GM18498 (cell line): ENCODE measurements around the gene P2RX4.
"Not testable (repeated sequence)": the region's sequence is repeated elsewhere in the genome, so short reads cannot be mapped to it uniquely, and the experiment has no call there.

ENCODE experiments used
- ATAC-seq: cut with Tn5 transposase; IDR thresholded peaks from one replicate; pipeline ENCODE4 v1.9.1; 2021; ENCODE audit warnings: mild to moderate bottlenecking, moderate library complexity; ENCODE audit not compliant: unreplicated experiment

The P2RX4 gene

GRCh38 chr12:121187501-121187900, 22.4 kb upstream of the P2RX4 start:
- ATAC-seq: no peak

- ATAC-seq: no peak
These were observed 21.7 kb upstream of the P2RX4 start for GRCh38 chr12:121188227-121188626.

GRCh38 chr12:121189131-121189530, 20.8 kb upstream of the P2RX4 start:
- no peak for ATAC-seq

- ATAC-seq: no peak
These were observed 20.2 kb upstream of the P2RX4 start for GRCh38 chr12:121189619-121190155.

DNA sequence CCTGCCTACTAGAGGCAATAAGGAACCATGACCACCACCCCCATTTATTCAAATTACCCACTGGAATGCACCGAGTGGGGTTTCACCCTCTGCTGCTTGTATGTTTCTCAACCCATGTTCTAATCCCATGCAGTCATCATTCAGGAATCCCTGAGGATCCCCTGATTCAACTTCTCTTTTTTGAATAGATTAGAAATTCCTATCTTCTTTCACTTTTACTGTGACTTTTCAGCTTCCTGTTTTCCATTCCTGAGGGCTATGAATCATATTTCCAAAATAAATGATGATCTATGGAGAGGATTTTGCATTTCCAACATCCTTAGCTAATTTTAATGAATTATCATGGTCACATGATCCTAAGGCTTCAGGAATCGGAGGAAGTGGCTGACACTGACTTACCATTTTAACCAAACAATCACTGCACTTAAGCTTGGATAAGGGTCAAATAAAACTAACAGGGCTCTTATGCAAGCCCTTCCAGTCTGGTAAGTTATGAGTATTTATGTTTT, 19.4 kb upstream of the P2RX4 start:
- ATAC-seq: no peak

DNA sequence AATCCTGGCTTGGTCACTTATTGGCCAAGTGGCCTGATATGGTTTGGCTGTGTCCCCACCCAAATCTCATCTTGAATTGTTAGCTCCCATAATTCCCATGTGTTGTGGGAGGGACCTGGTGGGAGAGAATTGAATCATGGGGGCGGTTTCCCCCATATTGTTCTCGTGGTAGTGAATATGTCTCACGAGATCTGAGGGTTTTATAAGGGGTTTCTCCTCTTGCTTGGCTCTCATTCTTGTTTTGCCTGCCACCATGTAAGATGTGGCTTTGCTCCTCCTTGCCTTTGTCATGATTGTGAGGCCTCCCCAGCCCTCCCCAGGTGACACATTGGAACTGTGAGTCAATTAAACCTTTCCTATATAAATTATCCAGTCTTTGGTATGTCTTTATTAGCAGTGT, 18.8 kb upstream of the P2RX4 start:
- ATAC-seq: no peak

DNA sequence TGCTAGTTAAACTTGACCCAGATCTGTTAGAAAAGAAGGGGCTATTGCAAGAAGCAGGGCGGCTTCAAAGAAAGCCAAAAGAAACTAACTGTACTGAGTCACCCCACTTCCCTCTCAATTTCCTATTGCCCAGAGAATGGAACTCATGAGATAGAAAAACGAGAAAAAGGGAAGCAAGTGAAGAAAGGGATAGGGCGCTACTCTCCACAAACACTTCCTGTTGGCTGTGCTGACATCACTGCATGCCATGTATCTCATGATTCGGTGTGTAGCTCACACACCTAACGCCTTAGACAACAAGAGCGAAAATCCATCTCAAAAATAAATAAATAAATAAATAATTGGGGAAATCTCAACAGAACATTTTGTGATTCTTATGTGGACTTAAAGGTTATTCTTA, 13.0 kb upstream of the P2RX4 start:
- ATAC-seq: no peak

GRCh38 chr12:121198949-121199348, 11.0 kb upstream of the P2RX4 start:
- no peak for ATAC-seq

- ATAC-seq: not testable (repeated sequence)
These were observed 8.8 kb upstream of the P2RX4 start for GRCh38 chr12:121201140-121201539.

GRCh38 chr12:121202407-121203355, 7.2 kb upstream of the P2RX4 start:
- ATAC-seq: no peak

DNA sequence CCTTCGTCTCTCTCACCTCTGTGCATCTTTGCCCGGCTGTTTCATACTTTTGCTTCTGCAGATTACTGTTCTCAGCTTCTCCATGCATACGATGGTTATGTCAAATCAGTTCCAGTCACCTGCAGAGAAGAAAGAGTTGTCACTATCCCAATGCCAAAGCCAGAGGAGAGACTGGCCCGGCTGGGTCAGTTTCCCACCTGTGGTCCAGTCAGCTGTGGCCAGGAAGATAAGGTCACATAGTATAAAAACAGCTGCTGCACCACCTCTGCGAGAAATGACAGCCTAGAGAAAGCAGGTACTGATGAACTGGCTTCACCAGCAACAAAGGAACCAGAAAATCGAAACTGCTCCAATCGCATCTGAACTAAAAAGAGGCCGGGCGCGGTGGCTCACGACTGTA, 6.4 kb upstream of the P2RX4 start:
- no peak for ATAC-seq

DNA sequence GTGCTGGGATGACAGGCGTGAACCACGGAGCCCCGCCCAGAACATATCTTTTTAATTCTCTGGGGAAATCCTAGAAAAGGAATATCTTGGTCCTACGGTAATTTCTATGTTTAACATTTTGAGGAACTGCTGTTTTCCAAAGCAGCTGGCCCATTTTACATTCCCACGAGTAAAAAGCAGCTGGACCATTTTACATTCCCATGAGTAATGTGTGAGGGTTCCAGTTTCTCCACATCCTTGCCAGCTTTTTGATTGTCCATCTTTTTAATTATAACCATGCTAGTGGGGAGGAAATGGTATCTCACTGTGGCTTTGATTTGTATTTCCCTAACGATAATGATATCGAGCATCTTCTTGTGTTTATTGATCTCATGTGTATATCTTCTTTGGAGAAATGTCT, 4.4 kb upstream of the P2RX4 start:
- ATAC-seq: no peak

DNA sequence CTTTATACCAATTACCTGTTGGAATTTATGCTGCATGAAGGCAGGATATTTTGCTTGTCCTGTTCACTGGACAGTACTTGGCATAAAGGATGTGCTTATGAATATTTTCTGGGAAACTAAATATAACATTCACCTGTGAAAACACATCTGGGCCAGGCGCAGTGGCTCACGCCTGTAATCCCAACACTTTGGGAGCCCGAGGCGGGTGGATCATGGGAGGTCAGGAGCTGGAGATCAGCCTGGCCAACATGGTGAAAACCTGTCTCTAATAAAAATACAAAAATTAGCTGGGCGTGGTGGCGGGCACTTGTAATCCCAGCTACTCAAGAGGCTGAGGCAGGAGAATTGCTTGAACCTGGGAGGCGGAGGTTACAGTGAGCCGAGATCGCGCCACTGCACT, 1.4 kb upstream of the P2RX4 start:
- not testable (repeated sequence) for ATAC-seq

DNA sequence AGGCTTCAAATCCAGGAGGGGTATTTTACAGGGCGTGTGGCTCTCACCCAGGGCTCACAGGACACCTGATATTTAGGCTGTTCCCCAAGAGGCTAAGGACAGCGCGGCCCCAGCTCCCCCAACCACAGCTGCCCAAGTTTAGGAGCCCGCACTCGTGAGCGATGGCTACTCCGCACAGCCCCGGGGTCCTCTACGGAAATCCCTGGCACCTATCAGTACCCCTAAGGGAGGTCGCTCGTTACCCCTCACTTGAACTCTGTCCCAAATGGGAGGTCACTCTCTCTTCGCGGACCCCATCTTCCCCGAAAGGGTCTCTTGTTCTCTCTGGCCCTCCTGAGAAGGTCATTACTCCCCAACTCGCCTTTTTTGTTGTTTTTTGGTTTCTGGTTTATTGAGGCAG, 708 bp upstream of the P2RX4 start:
- no peak for ATAC-seq

GRCh38 chr12:121212875-121213274, 2.9 kb downstream of the P2RX4 start:
- no peak for ATAC-seq

- no peak for ATAC-seq
These were observed 4.3 kb downstream of the P2RX4 start for GRCh38 chr12:121214166-121214777.

- no peak for ATAC-seq
These were observed 5.2 kb downstream of the P2RX4 start for GRCh38 chr12:121214855-121215745.

GRCh38 chr12:121216102-121216501, 6.2 kb downstream of the P2RX4 start:
- no peak for ATAC-seq

DNA sequence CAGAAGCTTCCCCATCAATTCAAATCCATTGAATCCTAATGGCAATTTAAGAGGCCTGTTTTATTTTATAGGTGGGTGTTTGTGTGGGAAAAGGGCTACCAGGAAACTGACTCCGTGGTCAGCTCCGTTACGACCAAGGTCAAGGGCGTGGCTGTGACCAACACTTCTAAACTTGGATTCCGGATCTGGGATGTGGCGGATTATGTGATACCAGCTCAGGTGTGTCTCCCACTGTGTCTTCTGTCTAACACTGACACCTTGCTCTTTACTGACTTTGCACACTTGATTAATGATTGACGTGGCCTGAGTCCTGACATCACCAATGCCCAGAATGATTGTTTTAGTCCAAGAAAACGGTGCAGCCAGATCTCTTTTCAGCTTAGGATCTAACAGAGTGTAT, 7.1 kb downstream of the P2RX4 start:
- ATAC-seq: no peak

GRCh38 chr12:121217761-121218160, 7.8 kb downstream of the P2RX4 start:
- ATAC-seq: no peak
